ENCODE data around the gene PRR13. TPM values are rescaled to one million over a fixed set of nuclear protein-coding genes. Genes with fewer than 3 reads are reported as not detected.
"Not testable (repeated sequence)": the region's sequence is repeated elsewhere in the genome, so short reads cannot be mapped to it uniquely, and the experiment has no call there.

PRR13 gene
- total RNA-seq = 18.2 TPM

GRCh38 chr12:53441040-53441833 is at the start of gene PRR13:
PRR13 (plus strand) TSS chr12:53441734; CDS start chr12:53442715, 981 bp downstream.
- DNase-seq = peak; percentile 99

DNA sequence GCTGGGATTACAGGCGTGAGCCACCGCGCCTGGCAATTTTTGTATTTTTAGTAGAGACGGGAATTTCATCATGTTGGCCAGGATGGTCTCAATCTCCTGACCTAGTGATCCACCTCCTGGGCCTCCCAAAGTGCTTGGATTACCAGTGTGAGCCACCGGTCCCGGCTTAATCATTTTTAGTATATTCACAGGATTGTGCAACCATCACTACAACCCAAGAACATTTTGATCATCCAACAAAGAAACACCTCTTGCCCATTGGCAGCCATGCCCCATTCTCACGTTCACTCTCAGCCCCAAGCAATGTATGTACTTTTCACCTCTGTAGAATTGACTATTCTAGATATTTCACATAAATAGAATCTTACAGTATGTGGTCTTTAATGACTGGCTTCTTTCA is 41.6 kb upstream of the PRR13 start:
- no peak for DNase-seq

DNA sequence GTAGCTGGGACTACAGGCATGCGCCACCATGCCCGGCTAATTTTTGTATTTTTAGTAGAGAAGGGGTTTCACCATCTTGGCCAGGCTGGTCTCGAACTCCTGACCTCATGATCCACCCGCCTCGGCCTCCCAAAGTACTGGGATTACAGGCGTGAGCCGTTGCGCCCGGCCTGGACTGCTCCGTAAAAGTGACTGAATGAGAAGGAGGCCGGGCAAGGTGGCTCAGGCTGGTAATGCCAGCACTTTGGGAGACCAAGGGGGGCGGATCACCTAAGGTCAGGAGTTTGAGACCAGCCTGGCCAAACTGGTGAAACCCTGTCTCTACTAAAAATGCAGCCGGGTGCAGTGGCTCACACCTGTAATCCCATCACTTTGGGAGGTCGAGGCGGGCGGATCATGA is 39.2 kb upstream of the PRR13 start:
- DNase-seq = not testable (repeated sequence)

DNA sequence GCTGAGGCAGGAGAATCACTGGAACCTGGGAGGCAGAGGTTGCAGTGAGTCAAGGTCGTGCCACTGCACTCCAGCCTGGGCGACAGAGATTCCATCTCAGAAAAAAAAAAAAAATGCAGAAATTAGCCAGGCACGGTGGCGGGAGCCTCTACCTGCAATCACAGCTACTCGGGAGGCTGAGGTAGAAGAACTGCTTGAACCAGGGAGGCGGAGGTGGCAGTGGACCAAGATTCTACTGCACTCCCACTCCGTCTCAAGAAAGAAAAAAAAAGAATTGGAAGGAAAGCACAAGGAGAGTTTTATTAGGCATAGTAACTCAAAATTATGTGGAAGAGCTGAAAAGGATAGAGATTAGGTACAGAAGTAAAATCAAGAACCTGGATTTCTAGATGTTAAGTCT is 38.7 kb upstream of the PRR13 start:
- DNase-seq = no peak

GRCh38 chr12:53410951-53411350 is 30.6 kb upstream of the PRR13 start:
- no peak for DNase-seq

DNA sequence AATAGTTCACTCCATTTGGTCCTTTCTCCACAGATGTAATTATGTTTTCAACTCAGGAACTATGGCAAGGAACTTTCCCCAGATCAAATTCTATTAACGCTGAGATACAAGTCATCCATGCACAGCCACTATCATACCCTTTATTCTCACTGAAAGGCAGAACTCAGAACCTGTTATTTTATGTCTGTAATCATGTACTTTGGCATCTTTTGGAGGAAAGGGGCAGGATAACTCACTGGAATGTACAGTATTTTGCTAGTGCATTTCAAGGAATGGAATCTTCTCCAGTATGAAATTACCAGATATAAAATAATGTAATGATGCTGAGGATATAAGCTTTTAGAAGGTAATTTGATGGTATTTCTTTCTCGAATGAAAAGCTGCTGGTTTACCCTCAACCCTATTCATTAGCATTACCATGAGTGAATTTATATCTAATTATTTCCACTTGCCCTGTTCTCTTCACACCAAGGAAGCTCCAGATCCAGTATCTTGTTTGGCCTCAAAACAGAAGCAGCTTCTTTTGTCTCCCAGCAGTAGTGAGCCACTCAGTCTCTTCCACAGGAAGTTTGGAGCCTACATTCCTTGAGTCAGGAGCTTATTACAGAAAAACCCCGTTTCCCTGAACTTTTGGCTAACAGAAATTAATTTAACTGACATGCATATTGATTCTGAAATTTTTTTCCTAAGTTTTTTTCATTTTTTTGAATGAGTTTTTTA is 27.9 kb upstream of the PRR13 start:
- DNase-seq = no peak

DNA sequence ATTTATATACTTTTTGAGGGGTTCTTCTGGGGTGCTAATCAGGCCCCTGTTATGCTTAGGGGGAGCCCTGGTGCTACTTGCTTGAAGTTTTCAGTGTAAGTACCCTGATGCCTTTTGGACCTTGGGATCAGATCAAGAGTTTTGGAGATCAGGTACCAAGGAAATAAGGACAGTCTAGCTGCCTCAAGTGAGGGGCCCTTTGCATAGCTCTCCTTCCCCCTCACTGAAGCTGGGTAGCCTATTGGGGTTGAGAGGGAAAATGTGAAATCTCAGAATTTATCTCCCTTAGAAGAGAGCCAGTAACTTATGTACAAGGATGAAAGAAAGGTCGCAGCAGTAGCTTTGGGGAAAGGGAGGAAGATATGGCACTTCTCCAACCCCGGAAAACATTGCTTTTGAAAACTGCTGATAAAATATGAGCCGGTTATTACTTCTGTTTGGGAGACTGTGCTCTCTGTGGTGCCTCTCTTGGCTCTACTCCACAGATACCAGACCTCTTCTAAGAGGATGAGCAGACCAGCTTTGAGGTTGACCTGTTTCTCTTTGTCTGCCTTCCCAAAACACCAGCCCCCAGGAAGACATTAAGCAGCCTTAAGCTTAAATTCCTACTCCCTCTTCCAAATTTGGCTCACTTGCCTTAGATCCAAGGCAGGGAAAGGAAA is 26.6 kb upstream of the PRR13 start:
- DNase-seq = no peak

- DNase-seq = not testable (repeated sequence)
Observed at GRCh38 chr12:53415752-53416389, 25.7 kb upstream of the PRR13 start.

- DNase-seq = not testable (repeated sequence)
Observed at GRCh38 chr12:53417291-53417816, 24.2 kb upstream of the PRR13 start.

DNA sequence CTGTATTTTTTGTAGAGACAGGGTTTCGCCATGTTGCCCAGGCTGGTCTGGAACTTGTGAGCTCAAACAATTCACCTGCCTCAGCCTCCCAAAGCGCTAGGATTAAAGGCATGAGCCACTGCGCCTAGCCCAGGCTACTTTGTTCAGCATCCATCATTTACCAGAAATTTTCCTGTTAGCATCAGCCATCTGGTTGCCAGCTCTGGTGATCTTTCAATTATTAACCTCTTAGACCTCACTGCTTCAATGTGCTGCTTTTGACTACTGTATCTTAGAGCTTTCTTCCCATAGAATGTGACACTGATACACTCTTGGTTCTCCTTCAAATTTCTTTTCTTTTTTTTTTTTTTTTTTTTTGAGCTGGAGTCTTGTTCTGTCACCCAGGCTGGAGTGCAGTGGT is 23.3 kb upstream of the PRR13 start:
- no peak for DNase-seq

DNA sequence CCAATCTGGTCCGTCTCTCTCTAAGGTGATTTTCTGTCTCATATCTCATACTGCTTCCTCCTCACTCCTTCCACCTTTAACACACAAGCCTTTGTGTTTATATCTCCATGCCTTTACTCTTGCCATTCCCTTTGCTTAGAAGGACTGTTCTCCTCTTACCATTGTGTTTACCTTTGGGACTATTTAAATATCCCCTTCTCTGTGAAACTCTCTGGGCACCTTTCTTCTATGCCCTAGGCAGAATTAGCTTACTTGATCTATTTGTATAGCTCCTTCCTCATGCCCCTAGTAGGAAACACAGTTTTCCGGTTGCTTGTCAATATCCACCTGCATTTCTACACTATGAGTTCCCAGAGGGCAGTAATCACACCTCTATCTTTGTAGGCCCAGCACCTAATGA is 21.8 kb upstream of the PRR13 start:
- no peak for DNase-seq

DNA sequence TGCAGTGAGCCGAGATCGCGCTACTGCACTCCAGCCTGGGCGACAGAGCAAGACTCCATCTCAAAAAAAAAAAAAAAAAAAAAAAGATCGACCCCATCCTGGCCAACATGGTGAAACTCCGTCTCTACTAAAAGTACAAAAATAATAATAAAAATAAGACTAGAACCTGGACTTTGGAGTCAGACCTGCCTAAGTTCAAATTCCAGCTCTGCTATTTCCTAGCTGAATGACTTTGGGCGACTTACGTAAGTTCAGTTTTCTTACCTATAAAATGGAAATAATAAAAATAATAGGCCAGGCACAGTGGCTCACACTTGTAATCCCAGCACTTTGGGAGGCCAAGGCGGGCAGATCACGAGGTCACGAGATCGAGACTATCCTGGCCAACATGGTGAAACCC is 19.3 kb upstream of the PRR13 start:
- not testable (repeated sequence) for DNase-seq

- no peak for DNase-seq
Observed at GRCh38 chr12:53423597-53423996, 17.9 kb upstream of the PRR13 start, which contains the start of gene AMHR2. AMHR2 (plus strand) TSS chr12:53423855; CDS start chr12:53423935, 80 bp downstream.

GRCh38 chr12:53424626-53425514 is 16.7 kb upstream of the PRR13 start:
- no peak for DNase-seq

DNA sequence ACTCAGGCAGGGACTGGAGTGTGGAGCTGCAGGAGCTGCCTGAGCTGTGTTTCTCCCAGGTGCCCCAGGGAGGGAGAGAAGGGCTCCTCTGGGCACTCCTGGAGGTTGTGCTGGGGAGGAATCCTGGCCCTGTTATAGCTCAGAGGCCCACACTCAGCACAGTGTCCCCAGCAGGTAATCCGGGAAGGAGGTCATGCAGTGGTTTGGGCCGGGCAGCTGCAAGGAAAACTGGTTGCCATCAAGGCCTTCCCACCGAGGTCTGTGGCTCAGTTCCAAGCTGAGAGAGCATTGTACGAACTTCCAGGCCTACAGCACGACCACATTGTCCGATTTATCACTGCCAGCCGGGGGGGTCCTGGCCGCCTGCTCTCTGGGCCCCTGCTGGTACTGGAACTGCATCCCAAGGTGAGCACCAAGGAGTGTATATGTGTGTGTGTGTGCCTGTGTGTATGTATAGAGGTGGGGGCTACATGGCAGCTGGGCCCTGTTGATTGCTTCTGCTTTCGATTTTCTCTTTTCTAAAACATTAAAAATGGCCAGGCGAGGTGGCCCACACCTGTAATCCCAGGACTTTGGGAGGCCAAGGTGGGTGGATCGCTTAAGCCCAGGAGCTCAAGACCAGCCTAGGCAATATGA is 15.9 kb upstream of the PRR13 start:
- no peak for DNase-seq

DNA sequence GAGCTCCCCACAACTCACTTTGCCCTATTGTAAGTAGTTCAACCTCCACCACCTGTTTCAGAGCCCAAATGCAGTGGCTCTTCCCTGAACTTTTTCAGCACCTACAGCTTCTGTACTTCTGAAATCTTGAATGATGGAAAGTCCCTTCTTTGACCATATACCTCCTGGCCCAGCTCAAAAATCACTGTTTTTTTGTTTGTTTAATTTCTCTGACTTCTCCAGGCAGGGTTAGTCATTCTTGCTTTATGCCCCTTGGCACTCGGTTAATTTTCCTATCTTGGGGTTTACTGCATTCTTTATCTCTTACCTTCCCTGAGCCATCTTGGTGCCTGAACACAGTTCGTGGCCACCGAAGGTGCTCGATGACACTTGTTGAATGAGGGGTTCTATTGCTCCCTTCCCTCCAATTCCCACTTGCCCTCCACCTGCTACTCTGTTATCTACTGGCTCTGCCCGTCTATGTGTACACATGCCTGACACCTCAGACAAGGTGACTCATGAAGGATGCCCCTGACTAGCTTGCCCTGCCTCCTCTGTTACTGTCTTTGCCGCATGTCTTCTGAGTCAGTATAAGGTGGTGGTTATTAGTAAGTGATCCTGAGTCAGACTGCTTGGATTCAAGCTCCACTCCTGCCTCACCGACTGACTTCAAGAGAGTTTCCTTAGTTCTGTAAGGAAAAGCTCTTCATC is 13.5 kb upstream of the PRR13 start:
- no peak for DNase-seq

- no peak for DNase-seq
Observed at GRCh38 chr12:53428741-53429140, 12.8 kb upstream of the PRR13 start.

DNA sequence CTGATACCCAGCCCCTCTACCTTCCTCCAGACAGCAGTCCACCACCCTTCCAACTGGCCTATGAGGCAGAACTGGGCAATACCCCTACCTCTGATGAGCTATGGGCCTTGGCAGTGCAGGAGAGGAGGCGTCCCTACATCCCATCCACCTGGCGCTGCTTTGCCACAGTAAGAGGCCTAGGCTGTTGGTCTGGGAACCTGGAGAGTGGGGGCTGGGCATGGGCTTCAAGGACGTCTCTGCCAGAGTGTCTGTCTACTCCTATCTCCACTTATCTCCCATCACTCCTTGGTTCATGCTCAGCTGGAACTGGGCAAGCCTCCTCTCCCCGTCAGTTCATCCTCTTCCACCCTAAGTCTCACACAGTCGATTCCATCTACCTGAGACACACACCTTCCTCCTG is 11.4 kb upstream of the PRR13 start:
- no peak for DNase-seq

DNA sequence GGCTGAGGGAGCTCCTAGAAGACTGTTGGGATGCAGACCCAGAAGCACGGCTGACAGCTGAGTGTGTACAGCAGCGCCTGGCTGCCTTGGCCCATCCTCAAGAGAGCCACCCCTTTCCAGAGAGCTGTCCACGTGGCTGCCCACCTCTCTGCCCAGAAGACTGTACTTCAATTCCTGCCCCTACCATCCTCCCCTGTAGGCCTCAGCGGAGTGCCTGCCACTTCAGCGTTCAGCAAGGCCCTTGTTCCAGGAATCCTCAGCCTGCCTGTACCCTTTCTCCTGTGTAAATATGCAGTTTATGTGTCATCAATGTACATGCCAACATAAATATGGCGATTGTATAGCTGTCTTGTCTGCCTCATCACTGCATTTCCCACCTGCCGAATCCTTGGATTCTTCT is 10.3 kb upstream of the PRR13 start:
- DNase-seq = no peak

DNA sequence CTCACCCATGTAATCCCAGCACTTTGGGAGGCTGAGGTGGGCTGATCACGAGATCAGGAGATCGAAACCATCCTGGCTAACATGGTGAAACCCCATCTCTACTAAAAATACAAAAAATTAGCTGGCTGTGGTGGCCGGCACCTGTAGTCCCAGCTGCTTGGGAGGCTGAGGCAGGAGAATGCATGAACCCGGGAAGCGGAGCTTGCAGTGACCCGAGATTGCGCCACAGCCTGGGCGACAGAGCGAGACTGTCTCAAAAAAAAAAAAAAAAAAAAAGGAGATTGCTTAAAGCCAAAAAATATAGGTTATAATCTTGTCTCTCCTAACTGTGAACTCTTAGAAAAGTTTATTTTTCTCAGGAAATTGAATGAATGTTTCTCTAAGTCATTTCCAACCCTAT is 6.2 kb upstream of the PRR13 start:
- not testable (repeated sequence) for DNase-seq

Data from skin of body (tissue), 2 donors.